Fibroblast of pulmonary artery (primary cell): ENCODE measurements around the gene TSSC4.
A peak's percentile ranks its signal among the peaks of the same experiment; 100 is the strongest.

ENCODE experiments used
- DNase-seq: peaks from one replicate; pipeline ENCODE4 v3.0.0-alpha.2; 2010; ENCODE audit warnings: low read depth
- H3K4me3 ChIP-seq: replicated peaks from 2 replicates; pipeline ENCODE4 v1.5.1; 2011; ENCODE audit warnings: low read depth, mild to moderate bottlenecking, control low read depth, low read length, moderate library complexity
- CTCF ChIP-seq: IDR thresholded peaks from 2 replicates; pipeline ENCODE4 v1.5.1; 2011; ENCODE audit warnings: mild to moderate bottlenecking, control low read depth, low read length, inconsistent platforms; ENCODE audit errors: missing control alignments

TSSC4 gene

GRCh38 chr11:2382129-2382517, 18.4 kb upstream of the TSSC4 start:
- H3K4me3 ChIP-seq: no peak overlapping the region
- TF ChIP-seq CTCF: no peak
- no peak for DNase-seq

GRCh38 chr11:2382936-2383851, 17.4 kb upstream of the TSSC4 start:
- no peak for TF ChIP-seq CTCF
- DNase-seq: peak; percentile 42
- H3K4me3 ChIP-seq: no peak overlapping the region

- H3K4me3 ChIP-seq: no peak overlapping the region
- no peak for DNase-seq
- TF ChIP-seq CTCF: no peak
These were observed 16.4 kb upstream of the TSSC4 start for GRCh38 chr11:2383852-2384804.

GRCh38 chr11:2385156-2386151, 15.1 kb upstream of the TSSC4 start:
- no peak for TF ChIP-seq CTCF
- no peak for DNase-seq
- no peak overlapping the region for H3K4me3 ChIP-seq

- DNase-seq: no peak
- TF ChIP-seq CTCF: no peak
- H3K4me3 ChIP-seq: no peak overlapping the region
These were observed 14.0 kb upstream of the TSSC4 start for GRCh38 chr11:2386591-2386990.
